ENCODE measurements around the gene PPIL4. TPM values are rescaled to one million over a fixed set of nuclear protein-coding genes. Genes with fewer than 3 reads are reported as not detected.

Gene PPIL4
- total RNA-seq, 2 experiments from 2014 or later: 51.8 to 53.5 TPM

DNA sequence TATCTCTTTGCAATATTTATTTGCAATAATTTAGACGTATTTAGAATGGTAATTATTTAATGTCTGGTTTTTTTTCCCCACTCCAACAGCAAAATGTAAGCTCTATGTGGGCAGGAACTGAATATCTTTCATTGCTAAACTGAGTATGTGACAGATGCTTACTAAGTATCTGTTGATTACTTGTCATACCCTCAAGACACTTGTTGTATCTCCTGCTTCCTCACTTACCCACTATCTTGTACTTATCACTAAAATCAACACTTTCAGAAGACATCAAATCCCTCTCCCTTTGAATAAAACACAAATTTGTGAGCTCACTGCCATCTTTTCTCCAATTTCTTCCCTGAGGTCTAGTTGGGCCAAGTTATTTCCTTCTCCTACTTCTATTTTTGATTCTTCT lies 30.3 kb downstream of the PPIL4 start:
- DNase-seq (no peak), ATAC-seq (ENCODE audit: poor library complexity) (no peak)
- Mint-ChIP-seq H3K4me3 (no peak overlapping the region), H3K4me1 (ENCODE audit: low read depth) (peaks cover 37% of the 10 kb centered on the region), H3K9me3 (no peaks in the 10 kb centered on the region), H3K27ac (no peak overlapping the region), H3K36me3 (ENCODE audit: low read depth) (peaks cover 81% of the 10 kb centered on the region), H3K27me3 (no peaks in the 10 kb centered on the region)
- TF ChIP-seq, protein P1, sequence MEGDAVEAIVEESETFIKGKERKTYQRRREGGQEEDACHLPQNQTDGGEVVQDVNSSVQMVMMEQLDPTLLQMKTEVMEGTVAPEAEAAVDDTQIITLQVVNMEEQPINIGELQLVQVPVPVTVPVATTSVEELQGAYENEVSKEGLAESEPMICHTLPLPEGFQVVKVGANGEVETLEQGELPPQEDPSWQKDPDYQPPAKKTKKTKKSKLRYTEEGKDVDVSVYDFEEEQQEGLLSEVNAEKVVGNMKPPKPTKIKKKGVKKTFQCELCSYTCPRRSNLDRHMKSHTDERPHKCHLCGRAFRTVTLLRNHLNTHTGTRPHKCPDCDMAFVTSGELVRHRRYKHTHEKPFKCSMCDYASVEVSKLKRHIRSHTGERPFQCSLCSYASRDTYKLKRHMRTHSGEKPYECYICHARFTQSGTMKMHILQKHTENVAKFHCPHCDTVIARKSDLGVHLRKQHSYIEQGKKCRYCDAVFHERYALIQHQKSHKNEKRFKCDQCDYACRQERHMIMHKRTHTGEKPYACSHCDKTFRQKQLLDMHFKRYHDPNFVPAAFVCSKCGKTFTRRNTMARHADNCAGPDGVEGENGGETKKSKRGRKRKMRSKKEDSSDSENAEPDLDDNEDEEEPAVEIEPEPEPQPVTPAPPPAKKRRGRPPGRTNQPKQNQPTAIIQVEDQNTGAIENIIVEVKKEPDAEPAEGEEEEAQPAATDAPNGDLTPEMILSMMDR (IDR thresholded peaks at IDR 0.05): no peak
- Histone ChIP-seq H3K27me3 (ENCODE audit: control insufficient read depth in 1 of 2, insufficient read depth in 2 of 2, low read length in 2 of 2) (no peaks in the 10 kb centered on the region), H3K27ac (ENCODE audit: low read depth in 1 of 2, low read length in 2 of 2) (no peak overlapping the region), H3K36me3 (ENCODE audit: insufficient read depth, low read length) (peaks cover 53% of the 10 kb centered on the region), H3K9me3 (ENCODE audit: control insufficient read depth in 1 of 2, insufficient read depth in 1 of 2, low read length in 2 of 2) (no peaks in the 10 kb centered on the region), H3K4me1 (ENCODE audit: insufficient read depth, low read length) (no peaks in the 10 kb centered on the region), H3K4me3 (ENCODE audit: low read length) (no peak overlapping the region)
- intact Hi-C loops (cut with DNase I, micrococcal nuclease): loop anchor here in 1 of 2 experiments (10.0 kb wide), 2 partner anchors 51 to 201 kb away; partner anchors contain the start of gene TAB2
- ChIA-PET CTCF (interaction anchor here (0.9 to 3.4 kb wide), 4 partner anchors 20 to 487 kb away, joined by 3 to 24 read pairs (median 13); no protein-coding TSS in a partner anchor), POLR2A (interaction anchor here (0.7 to 1.4 kb wide), 2 partner anchors 20 to 42 kb away, joined by 4 to 8 read pairs; no protein-coding TSS in a partner anchor)

DNA sequence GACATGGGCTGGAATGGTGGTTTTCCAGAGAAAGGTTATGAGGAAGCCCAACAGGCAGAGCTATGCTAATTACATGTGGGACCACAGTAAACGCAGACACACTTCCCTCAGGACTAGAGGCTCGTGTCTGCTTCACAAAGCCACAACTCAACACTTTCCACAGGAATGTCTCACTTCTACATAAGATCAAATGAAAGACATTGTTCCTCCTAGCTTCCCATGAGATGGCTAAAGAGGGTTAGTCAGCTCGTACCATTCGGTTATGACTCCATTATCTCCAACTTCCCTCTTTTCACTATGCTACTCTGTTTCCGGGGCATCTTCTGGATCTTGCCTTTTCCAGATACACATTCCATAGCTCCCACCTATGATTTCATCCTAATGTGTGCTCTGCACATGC lies 31.9 kb downstream of the PPIL4 start:
- Mint-ChIP-seq H3K27ac (no peak overlapping the region), H3K27me3 (no peaks in the 10 kb centered on the region), H3K4me1 (ENCODE audit: low read depth) (peaks cover 37% of the 10 kb centered on the region), H3K9me3 (no peaks in the 10 kb centered on the region), H3K4me3 (no peak overlapping the region), H3K36me3 (ENCODE audit: low read depth) (peaks cover 77% of the 10 kb centered on the region)
- ChIA-PET CTCF (interaction anchor here (0.6 to 1.4 kb wide), 2 partner anchors 16 to 19 kb away, joined by 3 read pairs; no protein-coding TSS in a partner anchor), POLR2A (interaction anchor here (0.8 to 1.3 kb wide), 3 partner anchors 17 to 188 kb away, joined by 3 to 5 read pairs (median 3); no protein-coding TSS in a partner anchor)
- ATAC-seq (ENCODE audit: poor library complexity) (no peak), DNase-seq (peak in 1 of 14 experiments; percentile 27)
- TF ChIP-seq, protein P1 (IDR thresholded peaks at IDR 0.05): no peak
- Histone ChIP-seq H3K36me3 (ENCODE audit: insufficient read depth, low read length) (peaks cover 47% of the 10 kb centered on the region), H3K4me1 (ENCODE audit: insufficient read depth, low read length) (no peaks in the 10 kb centered on the region), H3K4me3 (ENCODE audit: low read length) (no peak overlapping the region), H3K9me3 (ENCODE audit: control insufficient read depth in 1 of 2, insufficient read depth in 1 of 2, low read length in 2 of 2) (no peaks in the 10 kb centered on the region), H3K27ac (ENCODE audit: low read depth in 1 of 2, low read length in 2 of 2) (no peak overlapping the region), H3K27me3 (ENCODE audit: control insufficient read depth in 1 of 2, insufficient read depth in 2 of 2, low read length in 2 of 2) (no peaks in the 10 kb centered on the region)
- intact Hi-C loops (cut with DNase I, micrococcal nuclease): loop anchor here in 1 of 2 experiments (10.0 kb wide), 2 partner anchors 49 to 199 kb away; partner anchors contain the start of gene TAB2

DNA sequence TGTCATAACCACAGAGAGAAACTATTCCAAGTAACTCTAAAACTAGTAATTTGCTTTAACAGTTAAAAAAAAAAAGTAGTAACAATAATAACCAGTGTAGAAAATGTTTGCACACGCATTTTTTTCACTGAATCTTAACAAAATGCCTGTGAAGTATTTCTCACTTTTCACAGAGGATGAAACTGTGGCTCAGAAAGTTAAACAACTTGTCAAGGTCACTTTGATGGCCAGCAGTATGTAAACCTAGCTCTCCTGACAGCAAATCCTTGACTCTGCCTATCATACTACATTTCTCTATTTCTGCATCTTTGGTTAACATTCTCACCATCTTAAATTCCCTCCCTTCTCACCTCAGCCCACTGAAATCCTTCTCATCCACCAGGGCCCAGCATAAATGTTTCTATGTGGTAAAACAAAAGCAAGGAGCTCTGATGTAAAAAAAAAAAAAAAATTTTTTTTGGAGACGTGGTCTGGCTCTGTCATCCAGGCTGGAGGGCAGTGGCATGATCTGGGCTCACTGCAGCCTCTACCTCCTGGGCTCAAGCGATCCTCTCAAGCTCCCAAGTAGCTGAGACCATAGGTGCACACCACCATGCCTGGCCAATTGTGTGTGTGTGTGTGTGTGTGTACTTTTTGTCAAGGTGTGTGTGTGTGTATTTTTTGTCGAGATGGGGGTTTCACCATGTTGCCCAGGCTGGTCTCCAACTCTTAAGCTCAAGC lies 34.9 kb downstream of the PPIL4 start:
- Mint-ChIP-seq H3K4me1 (ENCODE audit: low read depth) (peaks cover 34% of the 10 kb centered on the region), H3K27me3 (no peaks in the 10 kb centered on the region), H3K36me3 (ENCODE audit: low read depth) (peaks cover 72% of the 10 kb centered on the region), H3K27ac (peak overlapping the region; percentile 87), H3K4me3 (no peak overlapping the region), H3K9me3 (no peaks in the 10 kb centered on the region)
- no peak overlapping the region for H3K4me3 ChIP-seq (ENCODE audit: low read length)
- CTCF ChIA-PET: interaction anchor here (0.9 to 2.6 kb wide), 3 partner anchors 16 to 49 kb away, joined by 3 to 12 read pairs (median 5); partner anchors contain the start of gene ZC3H12D
- POLR2A ChIA-PET: interaction anchor here (0.7 to 6.2 kb wide), 5 partner anchors 16 to 298 kb away, joined by 3 to 79 read pairs (median 4); partner anchors contain the start of gene ZC3H12D
- no peaks in the 10 kb centered on the region for H3K27me3 ChIP-seq (ENCODE audit: control insufficient read depth in 1 of 2, insufficient read depth in 2 of 2, low read length in 2 of 2)
- H3K4me1 ChIP-seq (ENCODE audit: insufficient read depth, low read length): no peaks in the 10 kb centered on the region
- no peaks in the 10 kb centered on the region for H3K9me3 ChIP-seq (ENCODE audit: control insufficient read depth in 1 of 2, insufficient read depth in 1 of 2, low read length in 2 of 2)
- intact Hi-C loops (cut with DNase I, micrococcal nuclease): loop anchor here in 1 of 2 experiments (10.0 kb wide), 2 partner anchors 46 to 196 kb away; partner anchors contain the start of gene TAB2
- no peak for DNase-seq
- peaks cover 30% of the 10 kb centered on the region for H3K36me3 ChIP-seq (ENCODE audit: insufficient read depth, low read length)
- TF ChIP-seq, protein P1 (IDR thresholded peaks at IDR 0.05): no peak
- ATAC-seq (ENCODE audit: poor library complexity): no peak
- no peak overlapping the region for H3K27ac ChIP-seq (ENCODE audit: low read depth in 1 of 2, low read length in 2 of 2)

Data from CD4-positive, alpha-beta T cell (primary cell).